AG04449 (cell line): Measurements from ENCODE around the gene HOXA9.

Experiments
- CTCF ChIA-PET: fragments of 350-600 bp; formaldehyde crosslinking; extraction: SDS; loops from one replicate; lab custom pipeline; 2021; ENCODE audit warnings: antibody characterized with exemption; lab: Yijun Ruan, JAX
- POLR2A ChIA-PET: fragments of 400-600, 350-600 bp; formaldehyde crosslinking; extraction: SDS; loops from one replicate; lab custom pipeline; 2020; ENCODE audit warnings: antibody characterized with exemption, inconsistent platforms; lab: Yijun Ruan, JAX
- DNase-seq: peaks from one replicate; pipeline ENCODE4 v3.0.0-alpha.2; 2010; ENCODE audit warnings: low read depth, low spot score
- H3K4me3 ChIP-seq: 2 replicates; pipeline ENCODE4 v1.5.1; 2011; ENCODE audit warnings: low read depth, mild to moderate bottlenecking, control low read depth, low read length
- TF ChIP-seq, protein P1 (sequence below): IDR thresholded peaks from one replicate; pipeline ENCODE4 v1.5.1; 2011; ENCODE audit warnings: mild to moderate bottlenecking, moderate library complexity, low read length, control low read depth, inconsistent platforms; ENCODE audit not compliant: insufficient read depth; ENCODE audit errors: missing control alignments

HOXA9 gene

DNA sequence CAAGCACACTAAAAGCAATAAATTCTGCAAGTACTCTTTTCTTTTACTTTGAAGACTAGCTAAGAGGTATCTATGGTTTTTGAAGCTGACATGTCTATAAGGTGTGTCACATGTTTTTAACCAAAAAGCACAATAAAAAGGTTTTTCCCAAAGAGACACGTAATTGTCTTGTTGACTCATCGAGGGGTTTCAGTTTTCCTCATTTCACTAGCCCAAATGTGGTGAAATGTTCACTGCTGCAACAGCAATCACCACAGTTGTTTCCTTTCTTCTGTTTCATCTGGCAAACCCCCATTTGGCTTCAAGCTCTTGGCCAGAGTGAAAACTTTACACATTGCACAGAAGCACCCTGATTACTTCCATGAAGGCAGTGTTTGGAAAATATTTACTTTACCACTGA, 30.9 kb downstream of the HOXA9 start:
- no peak for DNase-seq
- no peak overlapping the region for H3K4me3 ChIP-seq
- POLR2A ChIA-PET, result interaction anchor here (1.0 kb wide), 1 partner anchor 36 kb away, joined by 3 read pairs; no protein-coding TSS in a partner anchor
- CTCF ChIA-PET, result interaction anchor here (0.9 to 1.2 kb wide), 2 partner anchors 20 to 445 kb away, joined by 3 read pairs; no protein-coding TSS in a partner anchor
- TF ChIP-seq, protein P1, sequence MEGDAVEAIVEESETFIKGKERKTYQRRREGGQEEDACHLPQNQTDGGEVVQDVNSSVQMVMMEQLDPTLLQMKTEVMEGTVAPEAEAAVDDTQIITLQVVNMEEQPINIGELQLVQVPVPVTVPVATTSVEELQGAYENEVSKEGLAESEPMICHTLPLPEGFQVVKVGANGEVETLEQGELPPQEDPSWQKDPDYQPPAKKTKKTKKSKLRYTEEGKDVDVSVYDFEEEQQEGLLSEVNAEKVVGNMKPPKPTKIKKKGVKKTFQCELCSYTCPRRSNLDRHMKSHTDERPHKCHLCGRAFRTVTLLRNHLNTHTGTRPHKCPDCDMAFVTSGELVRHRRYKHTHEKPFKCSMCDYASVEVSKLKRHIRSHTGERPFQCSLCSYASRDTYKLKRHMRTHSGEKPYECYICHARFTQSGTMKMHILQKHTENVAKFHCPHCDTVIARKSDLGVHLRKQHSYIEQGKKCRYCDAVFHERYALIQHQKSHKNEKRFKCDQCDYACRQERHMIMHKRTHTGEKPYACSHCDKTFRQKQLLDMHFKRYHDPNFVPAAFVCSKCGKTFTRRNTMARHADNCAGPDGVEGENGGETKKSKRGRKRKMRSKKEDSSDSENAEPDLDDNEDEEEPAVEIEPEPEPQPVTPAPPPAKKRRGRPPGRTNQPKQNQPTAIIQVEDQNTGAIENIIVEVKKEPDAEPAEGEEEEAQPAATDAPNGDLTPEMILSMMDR, result no peak

DNA sequence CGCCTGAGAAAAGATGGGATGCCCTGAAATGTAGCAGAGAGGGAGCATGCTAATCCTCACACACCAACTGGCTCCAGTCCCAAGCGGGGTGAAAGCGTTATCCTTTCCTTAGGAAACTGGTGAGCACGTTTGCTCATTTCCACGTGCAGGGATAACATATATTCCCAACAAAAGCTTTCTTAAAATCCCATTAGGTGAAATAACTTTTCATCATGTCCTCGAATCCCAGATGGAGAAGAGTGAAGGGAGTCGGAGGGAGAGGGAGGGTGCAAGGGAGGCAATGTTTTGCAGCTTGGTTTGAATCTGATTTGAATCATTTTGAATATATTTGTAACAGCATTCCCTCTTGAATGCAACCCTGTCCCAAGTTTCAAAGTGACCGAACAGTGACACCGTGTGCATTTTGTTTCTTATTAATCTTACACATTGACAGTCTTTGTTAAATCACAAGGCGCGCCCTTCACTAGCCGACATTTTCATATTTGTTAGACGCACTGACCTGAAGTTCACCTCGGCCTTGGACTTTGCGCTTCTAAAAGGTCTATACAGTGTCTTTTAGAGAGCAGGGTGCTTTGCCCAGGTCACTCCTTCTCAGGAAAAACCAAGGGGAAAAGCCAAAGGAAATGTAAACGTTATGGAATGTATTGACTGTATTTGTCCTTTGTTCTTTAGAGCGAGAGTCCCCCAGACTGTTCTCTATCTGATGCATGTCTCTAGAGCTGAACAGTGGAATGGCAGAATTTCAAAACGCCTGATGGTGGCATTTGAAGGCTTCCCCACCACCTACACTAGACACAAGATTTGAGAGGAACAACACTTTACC, 31.7 kb downstream of the HOXA9 start:
- POLR2A ChIA-PET, result interaction anchor here (1.0 kb wide), 1 partner anchor 35 kb away, joined by 3 read pairs; no protein-coding TSS in a partner anchor
- TF ChIP-seq, protein P1, result no peak
- H3K4me3 ChIP-seq, result no peak overlapping the region
- DNase-seq, result no peak
- CTCF ChIA-PET, result interaction anchor here (0.9 to 1.2 kb wide), 2 partner anchors 19 to 446 kb away, joined by 3 read pairs; no protein-coding TSS in a partner anchor

DNA sequence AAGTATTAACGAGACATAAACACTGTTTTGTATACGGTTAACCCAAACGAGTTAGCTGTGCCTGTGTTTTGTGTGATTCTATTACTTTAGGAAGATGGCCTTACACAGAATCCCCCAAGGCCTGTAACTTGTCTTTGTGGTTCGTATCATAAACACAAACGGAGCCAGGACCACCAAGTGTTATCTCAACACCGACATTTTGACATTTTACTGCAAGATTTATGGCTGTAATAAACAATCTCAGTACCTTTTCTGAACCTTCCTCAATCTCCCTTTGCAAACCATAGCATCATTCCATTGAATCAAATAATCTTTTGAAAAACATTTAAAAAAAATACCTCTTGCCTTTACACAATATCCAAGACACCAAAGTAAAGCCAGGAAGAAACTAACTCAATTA, 32.4 kb downstream of the HOXA9 start:
- ChIA-PET CTCF (interaction anchor here (1.2 to 2.5 kb wide), 3 partner anchors 11 to 446 kb away, joined by 3 to 19 read pairs (median 16); partner anchors contain the start of gene HOXA5), POLR2A (no interaction called here)
- TF ChIP-seq, protein P1, result no peak
- no peak for DNase-seq
- H3K4me3 ChIP-seq, result no peak overlapping the region

- TF ChIP-seq, protein P1, result no peak
- POLR2A ChIA-PET, result no interaction called here
- H3K4me3 ChIP-seq, result no peak overlapping the region
- no peak for DNase-seq
- CTCF ChIA-PET, result interaction anchor here (1.1 to 3.4 kb wide), 9 partner anchors 12 to 465 kb away, joined by 3 to 32 read pairs (median 6); partner anchors contain the start of genes HOXA3 and HOXA5
These were observed 33.1 kb downstream of the HOXA9 start for GRCh38 chr7:27132214-27132613.

DNA sequence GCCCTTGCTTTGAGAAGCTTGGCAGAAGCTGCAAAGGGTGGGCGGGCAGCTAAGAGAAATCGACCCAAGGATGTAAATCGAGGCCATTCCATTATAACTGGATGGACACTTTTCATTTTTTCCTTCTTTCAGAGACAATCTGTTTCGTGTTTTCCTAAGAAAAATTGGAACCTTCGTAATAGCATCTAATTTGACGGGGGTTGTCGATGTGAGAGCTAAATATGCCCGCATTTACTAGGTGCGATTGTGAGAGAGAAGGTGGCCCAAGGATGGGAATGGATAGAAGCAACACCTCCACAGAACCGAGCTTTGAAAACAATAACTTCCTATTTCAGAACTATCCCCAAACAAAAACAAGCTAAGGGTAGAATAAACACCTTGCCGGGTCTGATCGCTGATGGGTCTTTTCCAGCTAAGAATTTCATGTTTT, 33.9 kb downstream of the HOXA9 start:
- TF ChIP-seq, protein P1, result no peak
- CTCF ChIA-PET, result interaction anchor here (0.8 to 3.4 kb wide), 13 partner anchors 10 to 1239 kb away, joined by 3 to 32 read pairs (median 5); partner anchors contain the start of genes HOXA3 and HOXA5
- POLR2A ChIA-PET, result interaction anchor here (1.3 to 1.6 kb wide), 2 partner anchors 20 to 35 kb away, joined by 5 to 6 read pairs; no protein-coding TSS in a partner anchor
- peak overlapping the region; percentile 68 for H3K4me3 ChIP-seq
- no peak for DNase-seq
